HG03354 (cell line): ENCODE results near the gene NDOR1.
A peak's percentile ranks its signal among the peaks of the same experiment; 100 is the strongest.
"Not testable (repeated sequence)": the region's sequence is repeated elsewhere in the genome, so short reads cannot be mapped to it uniquely, and the experiment has no call there.

Experiments used
- ATAC-seq: cut with Tn5 transposase; IDR thresholded peaks from one replicate; pipeline ENCODE4 v1.9.1; 2021; ENCODE audit warnings: mild to moderate bottlenecking; ENCODE audit not compliant: unreplicated experiment, poor library complexity, severe bottlenecking

The NDOR1 gene

DNA sequence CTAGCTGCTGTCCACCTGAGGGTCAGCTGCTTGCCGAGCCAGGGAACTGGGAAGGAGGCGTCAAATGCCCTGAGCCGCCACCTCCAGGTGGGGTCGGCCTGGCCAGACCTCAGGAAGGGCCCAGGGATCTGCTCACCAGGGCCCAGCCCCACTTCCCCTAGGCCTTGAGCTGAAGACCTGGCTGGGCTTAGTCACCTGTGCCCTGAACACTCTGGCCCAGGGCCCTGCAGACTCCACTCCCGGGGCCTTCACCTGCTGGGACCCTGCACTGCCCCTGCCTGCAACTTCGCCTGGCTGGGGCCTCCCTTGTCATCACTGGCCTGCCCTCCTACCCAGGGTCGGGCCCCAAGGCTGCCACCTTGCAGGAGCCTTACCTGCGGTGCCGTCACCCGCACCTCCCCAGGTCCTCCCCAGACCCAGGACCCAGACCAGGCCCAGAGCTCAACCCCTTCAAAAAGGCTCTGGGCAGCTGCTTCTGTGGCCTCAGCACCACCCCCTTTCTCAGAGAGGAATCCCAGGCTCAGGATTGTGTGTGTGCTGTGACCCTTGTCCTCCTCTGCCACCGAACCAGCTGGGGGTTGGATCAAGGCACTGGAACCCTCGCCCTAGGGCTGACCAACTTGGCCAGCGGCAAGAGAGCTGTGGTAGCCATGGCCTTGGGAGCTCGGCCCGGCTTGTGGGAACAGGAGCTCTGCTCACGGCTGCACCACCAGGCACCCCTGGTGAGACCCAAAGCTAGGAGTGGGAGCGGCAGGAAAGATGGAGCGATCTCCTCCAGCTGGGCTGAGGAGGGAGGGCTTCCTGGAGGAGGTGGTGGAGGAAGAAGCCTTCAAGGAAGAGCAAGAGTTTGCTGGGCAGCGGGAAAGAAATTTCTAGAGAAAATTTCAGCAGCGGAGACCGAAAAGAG, 48.5 kb downstream of the NDOR1 start:
- no peak for ATAC-seq

DNA sequence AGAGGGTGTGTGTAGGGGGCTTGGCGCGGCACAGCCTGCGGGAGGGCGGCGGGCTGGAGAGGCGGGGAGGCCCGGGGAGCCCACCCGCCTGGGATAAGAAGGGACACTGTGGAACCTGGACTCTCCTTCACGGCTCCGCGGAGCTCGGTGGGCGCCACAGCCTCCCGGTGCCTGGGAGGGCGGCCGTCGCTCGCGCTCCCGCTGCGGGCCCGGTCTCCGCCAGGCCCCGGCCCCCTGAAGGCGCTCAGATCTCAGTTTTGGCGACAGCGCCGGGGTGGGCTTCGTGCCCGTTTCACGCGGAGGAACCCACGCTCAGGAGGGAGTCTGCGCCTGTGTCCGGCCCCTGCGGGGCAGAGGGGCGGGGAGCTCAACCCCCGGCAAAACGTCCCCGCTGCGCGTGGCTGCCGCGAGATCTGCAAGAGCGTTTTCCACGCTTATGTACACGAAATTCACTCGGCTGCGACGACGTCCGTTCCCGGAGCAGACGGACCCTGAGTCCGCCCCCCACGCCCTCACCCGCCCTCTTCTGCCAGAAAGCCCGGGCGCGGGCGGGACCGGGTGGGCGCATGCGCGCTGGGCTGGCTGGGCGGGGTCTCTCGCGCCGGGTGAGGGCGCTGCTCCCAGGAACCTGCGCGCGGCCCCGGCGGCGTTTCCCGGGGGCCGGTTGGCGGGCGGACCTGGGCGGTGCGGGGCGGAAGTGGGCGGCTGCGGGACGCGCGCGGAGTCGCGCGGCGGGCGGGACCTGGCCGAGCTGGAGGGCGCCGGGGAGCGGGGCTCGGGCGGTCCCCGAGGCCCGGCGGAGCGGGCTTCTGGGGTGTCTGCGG, 49.3 kb downstream of the NDOR1 start, which contains the start of gene NELFB:
TSS of gene NELFB (plus strand) at position 704 of the 824 bp plus-strand sequence.
- peak; percentile 85 for ATAC-seq

DNA sequence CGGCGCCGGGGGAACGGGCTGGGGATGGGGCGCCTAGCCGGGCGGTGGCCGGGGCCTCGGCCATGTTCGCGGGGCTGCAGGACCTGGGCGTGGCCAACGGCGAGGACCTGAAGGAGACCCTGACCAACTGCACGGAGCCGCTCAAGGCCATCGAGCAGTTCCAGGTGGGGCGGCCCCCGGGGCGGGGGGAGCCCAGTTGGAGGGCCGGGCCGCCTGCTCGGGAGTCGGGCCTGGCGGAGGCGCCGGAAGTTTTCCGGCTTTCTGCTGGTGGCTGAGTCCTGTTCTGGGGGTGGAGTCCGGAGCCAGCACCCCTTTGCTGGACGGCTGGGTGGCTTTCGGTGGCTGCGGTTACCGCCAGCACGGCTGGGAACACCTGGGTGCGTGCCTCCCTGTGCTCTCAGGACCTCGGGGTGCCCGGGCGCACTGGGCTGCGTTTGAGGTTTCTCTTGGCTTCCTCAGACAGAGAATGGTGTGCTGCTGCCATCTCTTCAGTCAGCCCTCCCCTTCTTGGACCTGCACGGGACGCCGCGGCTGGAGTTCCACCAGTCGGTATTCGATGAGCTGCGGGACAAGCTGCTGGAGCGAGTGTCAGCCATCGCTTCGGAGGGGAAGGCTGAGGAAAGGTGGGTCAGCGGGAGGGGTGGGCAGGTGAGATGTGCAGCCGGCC, 50.1 kb downstream of the NDOR1 start:
- peak; percentile 43 for ATAC-seq

DNA sequence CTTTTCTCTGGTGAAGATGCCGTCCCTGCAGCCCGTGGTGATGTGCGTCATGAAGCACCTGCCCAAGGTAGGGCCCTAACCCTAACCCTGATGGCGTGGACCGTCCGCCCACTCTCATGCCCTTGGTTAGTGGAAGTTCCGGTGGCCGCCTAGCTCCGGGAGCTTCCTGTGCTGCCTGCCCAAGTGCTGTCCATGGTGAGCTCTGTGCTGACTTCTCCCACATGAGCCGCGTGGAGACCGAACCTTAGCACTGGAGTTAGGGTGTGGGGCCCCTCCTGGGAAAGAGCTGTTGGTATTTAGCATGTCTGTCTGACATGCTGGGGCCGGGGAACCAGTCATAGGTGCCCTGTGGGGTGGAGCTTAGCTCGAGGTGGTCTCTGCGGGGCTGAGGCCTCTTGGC, 50.9 kb downstream of the NDOR1 start:
- ATAC-seq = no peak

DNA sequence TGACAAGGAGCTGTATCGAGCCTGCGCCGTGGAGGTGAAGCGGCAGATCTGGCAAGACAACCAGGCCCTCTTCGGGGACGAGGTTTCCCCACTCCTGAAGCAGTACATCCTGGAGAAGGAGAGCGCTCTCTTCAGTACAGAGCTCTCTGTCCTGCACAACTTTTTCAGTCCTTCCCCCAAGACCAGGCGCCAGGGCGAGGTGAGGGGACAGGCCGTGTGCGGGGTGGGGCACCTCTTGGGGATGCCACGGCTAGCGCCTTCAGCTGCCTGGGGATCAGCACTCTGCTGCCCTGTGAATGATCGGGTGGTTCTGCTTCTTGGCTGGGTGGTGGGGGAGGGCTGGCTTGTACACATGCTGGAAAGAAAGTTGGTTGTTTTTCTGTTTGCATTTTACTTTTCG, 51.4 kb downstream of the NDOR1 start:
- no peak for ATAC-seq

DNA sequence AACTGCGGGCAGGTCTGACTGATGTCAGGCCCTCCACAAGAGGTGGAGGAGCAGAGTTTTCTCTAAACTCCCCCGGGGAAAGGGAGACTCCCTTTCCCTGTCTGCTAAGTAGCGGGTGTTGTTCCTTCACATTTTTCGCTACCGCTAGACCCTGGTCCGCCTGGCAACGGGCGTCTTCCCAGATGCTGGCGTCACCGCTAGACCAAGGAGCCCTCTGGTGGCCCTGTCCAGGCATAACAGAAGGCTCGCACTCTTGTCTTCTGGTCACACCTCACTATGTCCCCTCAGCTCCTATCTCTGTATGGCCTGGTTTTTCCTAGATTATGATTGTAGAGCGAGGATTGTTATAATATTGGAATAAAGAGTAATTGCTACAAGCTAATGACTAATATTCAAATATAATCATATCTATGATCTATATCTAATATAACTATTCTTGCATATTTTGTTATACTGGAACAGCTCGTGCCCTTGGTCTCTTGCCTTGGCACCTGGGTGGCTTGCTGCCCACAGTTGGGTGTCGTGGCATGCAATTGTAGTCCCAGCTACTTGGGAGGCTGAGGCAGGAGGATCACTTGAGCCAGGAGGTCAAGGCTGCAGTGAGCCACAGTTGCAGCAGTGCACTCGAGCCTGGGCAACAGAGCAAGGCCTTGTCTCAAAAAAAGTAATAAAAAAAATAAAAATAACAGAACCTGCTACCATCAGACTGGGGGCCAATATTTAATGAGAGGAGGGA, 56.8 kb downstream of the NDOR1 start:
- not testable (repeated sequence) for ATAC-seq

DNA sequence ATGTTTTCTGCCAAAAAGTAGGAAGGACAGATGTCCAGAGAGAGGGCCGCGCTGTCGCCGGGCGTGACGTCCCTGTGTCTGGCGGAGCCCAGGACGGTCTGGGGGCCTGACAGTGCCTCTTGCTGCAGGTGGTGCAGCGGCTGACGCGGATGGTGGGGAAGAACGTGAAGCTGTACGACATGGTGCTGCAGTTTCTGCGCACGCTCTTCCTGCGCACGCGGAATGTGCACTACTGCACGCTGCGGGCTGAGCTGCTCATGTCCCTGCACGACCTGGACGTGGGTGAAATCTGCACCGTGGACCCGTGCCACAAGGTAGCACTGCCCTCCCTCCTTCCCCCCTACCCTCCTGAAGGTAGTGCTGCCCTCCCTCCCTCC, 57.4 kb downstream of the NDOR1 start:
- no peak for ATAC-seq

DNA sequence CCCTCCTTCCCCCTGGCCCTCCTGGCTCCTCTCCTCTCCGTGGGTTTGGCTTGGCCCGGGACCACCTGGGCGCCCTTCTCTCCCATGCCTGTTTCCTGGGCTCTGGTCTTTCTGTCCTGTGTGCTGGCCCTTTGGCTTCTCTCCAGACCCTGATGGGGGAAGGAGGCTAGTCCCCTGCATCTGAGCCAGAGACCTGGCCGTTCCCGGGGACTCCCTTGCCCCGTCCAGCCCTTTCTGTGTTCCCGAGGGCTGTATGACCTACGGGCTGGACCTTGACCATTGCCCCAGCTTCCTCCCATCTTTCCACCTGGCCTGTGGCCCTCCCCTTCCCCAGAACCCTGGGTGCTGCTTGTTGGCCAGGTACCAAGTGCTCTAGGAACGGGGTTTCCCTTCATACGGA, 58.0 kb downstream of the NDOR1 start:
- ATAC-seq = no peak

DNA sequence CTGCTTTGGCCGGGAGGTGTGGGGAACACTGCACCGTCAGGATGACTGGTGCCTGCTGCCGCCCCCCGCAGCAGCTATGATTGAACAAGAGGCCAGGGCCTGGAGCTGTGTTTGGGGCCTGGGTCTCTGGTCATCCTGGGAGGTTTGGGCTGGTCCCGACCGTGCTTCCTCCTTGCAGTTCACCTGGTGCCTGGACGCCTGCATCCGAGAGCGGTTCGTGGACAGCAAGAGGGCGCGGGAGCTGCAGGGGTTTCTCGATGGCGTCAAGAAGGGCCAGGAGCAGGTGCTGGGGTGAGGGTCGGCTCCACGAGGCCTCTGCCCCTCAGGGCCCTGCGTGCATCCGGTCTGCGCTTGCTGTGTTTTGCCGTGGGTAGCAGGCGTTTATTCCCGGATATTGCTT, 58.6 kb downstream of the NDOR1 start:
- no peak for ATAC-seq

DNA sequence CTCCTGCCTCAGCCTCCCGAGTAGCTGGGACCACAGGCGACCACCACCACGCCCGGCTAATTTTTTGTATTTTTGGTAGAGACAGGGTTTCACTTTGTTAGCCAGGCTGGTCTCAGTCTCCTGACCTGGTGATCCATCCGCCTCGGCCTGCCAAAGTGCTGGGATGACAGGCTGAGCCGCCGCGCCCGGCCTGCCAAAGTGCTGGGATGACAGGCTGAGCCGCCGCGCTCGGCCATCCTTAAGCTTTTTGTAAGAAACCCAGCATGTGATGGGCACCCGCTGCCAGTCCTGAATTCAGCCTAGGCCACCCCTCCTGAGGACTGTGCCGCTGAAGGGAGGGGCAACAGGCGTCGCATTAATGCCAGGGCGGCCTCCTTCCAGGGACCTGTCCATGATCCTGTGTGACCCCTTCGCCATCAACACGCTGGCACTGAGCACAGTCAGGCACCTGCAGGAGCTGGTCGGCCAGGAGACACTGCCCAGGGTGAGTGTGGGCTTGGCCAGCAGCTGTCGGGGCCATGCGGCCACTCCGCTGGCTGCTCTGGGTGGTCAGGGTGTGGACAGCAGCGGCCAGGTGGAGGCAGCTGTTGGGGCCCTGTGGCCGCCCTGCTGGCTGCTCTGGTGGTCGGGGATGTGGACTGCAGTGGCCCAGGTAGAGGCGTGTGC, 60.1 kb downstream of the NDOR1 start:
- no peak for ATAC-seq

DNA sequence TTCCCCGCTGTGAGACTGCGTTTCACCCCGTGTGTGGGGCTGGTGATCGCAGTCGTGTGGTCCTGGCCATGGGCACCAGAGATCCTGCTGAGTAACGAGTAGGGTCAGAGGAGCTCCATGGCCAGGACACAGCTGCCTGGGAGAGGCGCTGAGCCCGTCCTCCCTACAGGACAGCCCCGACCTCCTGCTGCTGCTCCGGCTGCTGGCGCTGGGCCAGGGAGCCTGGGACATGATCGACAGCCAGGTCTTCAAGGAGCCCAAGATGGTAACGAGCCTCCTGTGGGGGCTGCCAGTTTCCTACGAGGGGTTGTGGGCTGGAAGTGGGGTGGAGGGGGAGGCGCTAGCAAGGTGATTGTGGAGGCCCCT, 60.6 kb downstream of the NDOR1 start:
- no peak for ATAC-seq
